Endometrial microvascular endothelial cells (primary cell): ENCODE results near the gene FLVCR1. TPM values are rescaled to one million over a fixed set of nuclear protein-coding genes. Genes with fewer than 3 reads are reported as not detected.
"Not testable (repeated sequence)": the region's sequence is repeated elsewhere in the genome, so short reads cannot be mapped to it uniquely, and the experiment has no call there.

Source experiments
- in situ Hi-C: cut with HindIII; loops from 2 replicates; pipeline ENCODE4 v1.10.0; 2017; ENCODE audit warnings: low sequenced_read_pairs, low pct_unique_long_range_greater_than_20kb; ENCODE audit errors: inconsistent ontology term
- total RNA-seq: library from RNA; depleted of rRNA; stranded (reverse); fragments of >200 nt; gene quantifications from one replicate; pipeline ENCODE4 v1.2.3, GENCODE V29; 2015; ENCODE audit errors: inconsistent ontology term

Gene FLVCR1
- total RNA-seq, 1 donor from 2014 or later: 6.2 TPM

GRCh38 chr1:212858461-212859265 is 588 bp downstream of the FLVCR1 start:
- in situ Hi-C loops: no loop called here

GRCh38 chr1:212860713-212861581 is 2.9 kb downstream of the FLVCR1 start:
- in situ Hi-C loops: no loop called here

GRCh38 chr1:212862111-212862690 is 4.1 kb downstream of the FLVCR1 start:
- in situ Hi-C loops: no loop called here

GRCh38 chr1:212863345-212863744 is 5.3 kb downstream of the FLVCR1 start:
- in situ Hi-C loops: not testable (repeated sequence)

GRCh38 chr1:212864201-212864600 is 6.1 kb downstream of the FLVCR1 start:
- in situ Hi-C loops: no loop called here

GRCh38 chr1:212867192-212867591 is 9.1 kb downstream of the FLVCR1 start:
- in situ Hi-C loops: no loop called here

GRCh38 chr1:212871976-212872375 is 13.9 kb downstream of the FLVCR1 start:
- in situ Hi-C loops: no loop called here

- in situ Hi-C loops: no loop called here
Measured at GRCh38 chr1:212873518-212873917, 15.4 kb downstream of the FLVCR1 start.

GRCh38 chr1:212878418-212878817 is 20.3 kb downstream of the FLVCR1 start:
- in situ Hi-C loops: no loop called here

GRCh38 chr1:212879947-212880690 is 22.0 kb downstream of the FLVCR1 start:
- in situ Hi-C loops: no loop called here

- in situ Hi-C loops: no loop called here
Measured at GRCh38 chr1:212884592-212884991, 26.5 kb downstream of the FLVCR1 start.

- in situ Hi-C loops: no loop called here
Measured at GRCh38 chr1:212892108-212892507, 34.0 kb downstream of the FLVCR1 start.

- in situ Hi-C loops: no loop called here
Measured at GRCh38 chr1:212899845-212900244, 41.8 kb downstream of the FLVCR1 start.

- in situ Hi-C loops: no loop called here
Measured at GRCh38 chr1:212901290-212901689, 43.2 kb downstream of the FLVCR1 start.

- in situ Hi-C loops: no loop called here
Measured at GRCh38 chr1:212902054-212902453, 44.0 kb downstream of the FLVCR1 start.

GRCh38 chr1:212903664-212904063 is 45.6 kb downstream of the FLVCR1 start:
- in situ Hi-C loops: no loop called here

- in situ Hi-C loops: not testable (repeated sequence)
Measured at GRCh38 chr1:212908071-212908470, 50.0 kb downstream of the FLVCR1 start.

GRCh38 chr1:212908971-212909370 is 50.9 kb downstream of the FLVCR1 start:
- in situ Hi-C loops: no loop called here

- in situ Hi-C loops: no loop called here
Measured at GRCh38 chr1:212909652-212910063, 51.6 kb downstream of the FLVCR1 start.
